GM12874 (cell line): Measurements from ENCODE around the gene KIF23.

ENCODE experiments used
- CTCF ChIP-seq: IDR thresholded peaks from 2 replicates; pipeline ENCODE4 v1.5.1; 2011; ENCODE audit warnings: low read depth, mild to moderate bottlenecking, control low read depth, low read length, moderate library complexity; ENCODE audit not compliant: insufficient read depth

KIF23 gene

GRCh38 chr15:69490356-69491037 is 76.3 kb downstream of the KIF23 start:
- TF ChIP-seq CTCF, result no peak

- TF ChIP-seq CTCF, result no peak
Measured at GRCh38 chr15:69491038-69491505, 76.9 kb downstream of the KIF23 start.

GRCh38 chr15:69493406-69493805 is 79.3 kb downstream of the KIF23 start:
- TF ChIP-seq CTCF, result no peak

GRCh38 chr15:69496001-69496400 is 81.9 kb downstream of the KIF23 start:
- TF ChIP-seq CTCF, result no peak

GRCh38 chr15:69497076-69497475 is 82.9 kb downstream of the KIF23 start:
- no peak for TF ChIP-seq CTCF

- TF ChIP-seq CTCF, result no peak
Measured at GRCh38 chr15:69497667-69498066, 83.5 kb downstream of the KIF23 start.
